SK-N-MC (cell line): Measurements from ENCODE around the gene HHIP.
A peak's percentile ranks its signal among the peaks of the same experiment; 100 is the strongest.

Experiments
- DNase-seq: peaks from one replicate; pipeline ENCODE4 v3.0.0-alpha.2; 2011; ENCODE audit warnings: low read depth, low spot score
- H3K27ac ChIP-seq: fragments of 200-600 bp; sonication (generic); 2 replicates; pipeline ENCODE4 v1.5.1; 2016; ENCODE audit warnings: mixed run types
- H3K36me3 ChIP-seq: fragments of 200-600 bp; sonication (generic); 2 replicates; pipeline ENCODE4 v1.6.1; 2017; ENCODE audit warnings: antibody characterized with exemption, low read length, mixed read lengths; ENCODE audit not compliant: insufficient read depth
- H3K4me3 ChIP-seq: fragments of 200-600 bp; sonication (generic); 2 replicates; pipeline ENCODE4 v1.5.1; 2016
- H3K9ac ChIP-seq: fragments of 200-600 bp; sonication (generic); 2 replicates; pipeline ENCODE4 v1.8.0; 2017; ENCODE audit warnings: mixed run types, mixed read lengths; ENCODE audit not compliant: insufficient read length
- H3K9me3 ChIP-seq: fragments of 200-600 bp; sonication (generic); 2 replicates; pipeline ENCODE4 v1.6.1; 2017; ENCODE audit warnings: low read depth, mild to moderate bottlenecking, antibody characterized with exemption, low read length, moderate library complexity, mixed read lengths
- EZH2 ChIP-seq: fragments of 200-600 bp; sonication (generic); IDR thresholded peaks from one replicate; pipeline ENCODE4 v1.6.1; 2017; ENCODE audit warnings: antibody characterized with exemption
- FOXP2 ChIP-seq: optimal IDR thresholded peaks from 2 replicates; pipeline ENCODE3; 2011; ENCODE audit warnings: mild to moderate bottlenecking, moderate library complexity; ENCODE audit not compliant: insufficient read depth; ENCODE audit errors: extremely low read length, control extremely low read depth
- POLR2AphosphoS5 ChIP-seq: IDR thresholded peaks from 2 replicates; pipeline ENCODE4 v1.6.1; 2012; ENCODE audit warnings: mild to moderate bottlenecking, low read depth, low read length, borderline replicate concordance

The HHIP gene

GRCh38 chr4:144645631-144646522 lies at the start of gene HHIP:
TSS of gene HHIP (plus strand) at chr4:144646156. CDS start at chr4:144646676, 520 bp downstream.
- H3K27ac ChIP-seq: no peak within 1 kb of the TSS
- no peaks in the 10 kb centered on the region for H3K36me3 ChIP-seq
- H3K9me3 ChIP-seq: no peaks in the 10 kb centered on the region
- no peak within 1 kb of the TSS for H3K9ac ChIP-seq
- TF ChIP-seq POLR2AphosphoS5: no peak
- no peak for TF ChIP-seq FOXP2
- no peak for TF ChIP-seq EZH2
- peak within 1 kb of the TSS; percentile 81 for H3K4me3 ChIP-seq
- no peak for DNase-seq

GRCh38 chr4:144597171-144597570 lies 48.8 kb upstream of the HHIP start:
- Histone ChIP-seq H3K4me3 (no peak overlapping the region), H3K9ac (no peak overlapping the region), H3K27ac (no peak overlapping the region), H3K9me3 (no peaks in the 10 kb centered on the region), H3K36me3 (no peaks in the 10 kb centered on the region)
- TF ChIP-seq FOXP2 (no peak), POLR2AphosphoS5 (no peak), EZH2 (no peak)
- no peak for DNase-seq

- Histone ChIP-seq H3K36me3 (no peaks in the 10 kb centered on the region), H3K27ac (no peak overlapping the region), H3K9ac (no peak overlapping the region), H3K4me3 (no peak overlapping the region), H3K9me3 (no peaks in the 10 kb centered on the region)
- no peak for TF ChIP-seq POLR2AphosphoS5
- no peak for TF ChIP-seq EZH2
- no peak for TF ChIP-seq FOXP2
- DNase-seq: no peak
Measured at GRCh38 chr4:144599621-144600020, 46.3 kb upstream of the HHIP start.

GRCh38 chr4:144611850-144612249 lies 34.1 kb upstream of the HHIP start:
- no peak for TF ChIP-seq EZH2
- TF ChIP-seq FOXP2: no peak
- no peak overlapping the region for H3K9ac ChIP-seq
- no peak for DNase-seq
- no peak overlapping the region for H3K4me3 ChIP-seq
- H3K27ac ChIP-seq: no peak overlapping the region
- no peaks in the 10 kb centered on the region for H3K36me3 ChIP-seq
- no peaks in the 10 kb centered on the region for H3K9me3 ChIP-seq

GRCh38 chr4:144614850-144615585 lies 30.9 kb upstream of the HHIP start:
- no peaks in the 10 kb centered on the region for H3K36me3 ChIP-seq
- TF ChIP-seq POLR2AphosphoS5 (no peak), FOXP2 (no peak), EZH2 (no peak)
- no peaks in the 10 kb centered on the region for H3K9me3 ChIP-seq
- no peak overlapping the region for H3K9ac ChIP-seq
- no peak for DNase-seq
- no peak overlapping the region for H3K27ac ChIP-seq
- no peak overlapping the region for H3K4me3 ChIP-seq

GRCh38 chr4:144621681-144622080 lies 24.3 kb upstream of the HHIP start:
- no peak for DNase-seq
- Histone ChIP-seq H3K9me3 (no peaks in the 10 kb centered on the region), H3K36me3 (no peaks in the 10 kb centered on the region), H3K27ac (no peak overlapping the region), H3K9ac (no peak overlapping the region), H3K4me3 (no peak overlapping the region)
- TF ChIP-seq EZH2 (no peak), FOXP2 (no peak), POLR2AphosphoS5 (no peak)

- H3K36me3 ChIP-seq: no peaks in the 10 kb centered on the region
- no peak overlapping the region for H3K4me3 ChIP-seq
- H3K9ac ChIP-seq: no peak overlapping the region
- H3K9me3 ChIP-seq: no peaks in the 10 kb centered on the region
- H3K27ac ChIP-seq: no peak overlapping the region
- DNase-seq: no peak
- TF ChIP-seq POLR2AphosphoS5: no peak
- TF ChIP-seq EZH2: no peak
- TF ChIP-seq FOXP2: no peak
Measured at GRCh38 chr4:144627663-144628076, 18.3 kb upstream of the HHIP start.

- no peak overlapping the region for H3K27ac ChIP-seq
- H3K9ac ChIP-seq: no peak overlapping the region
- no peak overlapping the region for H3K4me3 ChIP-seq
- H3K9me3 ChIP-seq: no peaks in the 10 kb centered on the region
- DNase-seq: no peak
- H3K36me3 ChIP-seq: no peaks in the 10 kb centered on the region
- TF ChIP-seq EZH2 (no peak), POLR2AphosphoS5 (no peak), FOXP2 (no peak)
Measured at GRCh38 chr4:144633215-144633614, 12.7 kb upstream of the HHIP start.
